GM12878 (cell line): ENCODE data around the gene BCORL1.

ENCODE experiments used
- ASH2L ChIP-seq: fragments of 300-600, 200-600 bp; sonication (generic); IDR thresholded peaks from 2 replicates; pipeline ENCODE4 v1.6.1; 2017; ENCODE audit warnings: low read depth, mild to moderate bottlenecking, borderline replicate concordance
- BACH1 ChIP-seq: fragments of 450-650 bp; IDR thresholded peaks from 2 replicates; pipeline ENCODE4 v1.6.1; 2017; ENCODE audit warnings: mild to moderate bottlenecking, borderline replicate concordance
- EED ChIP-seq: sonication (generic); IDR thresholded peaks from 2 replicates; pipeline ENCODE4 v1.6.1; 2016; ENCODE audit warnings: antibody characterized with exemption, low read depth
- ESRRA ChIP-seq: IDR thresholded peaks from 2 replicates; pipeline ENCODE4 v1.6.1; 2012; ENCODE audit warnings: mild to moderate bottlenecking, low read length, improper control_type of control experiment
- GABPA ChIP-seq: IDR thresholded peaks from 2 replicates; pipeline ENCODE4 v1.6.1; 2014; ENCODE audit warnings: antibody characterized with exemption, low read depth, mild to moderate bottlenecking, inconsistent platforms
- POLR2A ChIP-seq: IDR thresholded peaks from 2 replicates; pipeline ENCODE4 v1.6.1; 2011; ENCODE audit warnings: low read depth, mild to moderate bottlenecking, low read length
- RCOR1 ChIP-seq: conservative IDR thresholded peaks from 2 replicates; pipeline ENCODE4 v1.6.1; 2012; ENCODE audit warnings: low read depth, low read length, improper control_type of control experiment
- TF ChIP-seq, protein P1 (sequence below): IDR thresholded peaks from 2 replicates; pipeline ENCODE4 v1.6.1; 2011; ENCODE audit warnings: low read depth, mild to moderate bottlenecking, low read length, moderate library complexity, borderline replicate concordance; ENCODE audit errors: extremely low read depth

DNA sequence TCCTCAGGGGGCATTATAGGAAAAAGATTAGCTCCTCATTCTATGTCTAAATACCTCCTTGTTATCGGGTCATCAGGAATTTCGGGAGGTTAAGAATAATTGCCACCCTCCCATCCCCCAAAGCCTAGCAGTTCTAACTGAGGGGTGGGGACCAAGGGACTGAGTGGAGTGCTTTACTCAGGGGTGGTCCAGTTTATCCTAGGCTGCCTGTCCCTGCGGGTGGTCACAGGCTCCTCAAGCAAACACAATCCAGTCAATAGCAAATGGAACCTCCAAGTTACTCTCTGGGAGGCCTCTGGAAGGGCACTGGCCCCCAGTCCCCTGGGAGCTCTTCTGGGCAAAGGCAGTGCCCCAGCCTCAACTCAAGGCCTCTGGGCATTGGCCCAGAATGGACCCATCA is 121.2 kb downstream of the BCORL1 start:
- no peak for TF ChIP-seq POLR2A
- no peak for TF ChIP-seq BACH1
- TF ChIP-seq GABPA: no peak
- TF ChIP-seq ASH2L: no peak
- TF ChIP-seq, protein P1, sequence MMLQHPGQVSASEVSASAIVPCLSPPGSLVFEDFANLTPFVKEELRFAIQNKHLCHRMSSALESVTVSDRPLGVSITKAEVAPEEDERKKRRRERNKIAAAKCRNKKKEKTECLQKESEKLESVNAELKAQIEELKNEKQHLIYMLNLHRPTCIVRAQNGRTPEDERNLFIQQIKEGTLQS: no peak
- TF ChIP-seq EED: no peak
- TF ChIP-seq RCOR1: no peak
- no peak for TF ChIP-seq ESRRA
